Measurements from ENCODE around the gene GALNT14.

DNA sequence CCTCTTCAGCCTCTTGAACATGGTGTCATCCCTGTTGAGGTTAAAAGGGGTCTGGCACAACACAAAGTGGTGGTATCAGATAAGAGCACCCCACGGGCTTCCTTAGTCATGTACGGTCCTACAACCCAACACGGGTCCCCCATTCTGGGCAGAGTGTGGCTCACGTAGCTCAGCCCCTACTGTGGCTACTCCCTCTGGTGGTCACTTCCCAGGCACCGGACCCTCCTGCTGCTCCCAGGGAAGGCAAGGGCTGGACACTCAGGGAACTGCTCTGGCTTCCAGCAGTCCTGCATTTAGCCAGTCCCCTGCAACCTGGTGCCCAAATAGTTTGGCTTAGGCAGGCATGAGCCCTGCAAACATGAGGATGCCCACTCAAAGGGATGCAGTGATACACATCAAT, 58.6 kb downstream of the GALNT14 start:
- TF ChIP-seq, protein P1, sequence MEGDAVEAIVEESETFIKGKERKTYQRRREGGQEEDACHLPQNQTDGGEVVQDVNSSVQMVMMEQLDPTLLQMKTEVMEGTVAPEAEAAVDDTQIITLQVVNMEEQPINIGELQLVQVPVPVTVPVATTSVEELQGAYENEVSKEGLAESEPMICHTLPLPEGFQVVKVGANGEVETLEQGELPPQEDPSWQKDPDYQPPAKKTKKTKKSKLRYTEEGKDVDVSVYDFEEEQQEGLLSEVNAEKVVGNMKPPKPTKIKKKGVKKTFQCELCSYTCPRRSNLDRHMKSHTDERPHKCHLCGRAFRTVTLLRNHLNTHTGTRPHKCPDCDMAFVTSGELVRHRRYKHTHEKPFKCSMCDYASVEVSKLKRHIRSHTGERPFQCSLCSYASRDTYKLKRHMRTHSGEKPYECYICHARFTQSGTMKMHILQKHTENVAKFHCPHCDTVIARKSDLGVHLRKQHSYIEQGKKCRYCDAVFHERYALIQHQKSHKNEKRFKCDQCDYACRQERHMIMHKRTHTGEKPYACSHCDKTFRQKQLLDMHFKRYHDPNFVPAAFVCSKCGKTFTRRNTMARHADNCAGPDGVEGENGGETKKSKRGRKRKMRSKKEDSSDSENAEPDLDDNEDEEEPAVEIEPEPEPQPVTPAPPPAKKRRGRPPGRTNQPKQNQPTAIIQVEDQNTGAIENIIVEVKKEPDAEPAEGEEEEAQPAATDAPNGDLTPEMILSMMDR (IDR thresholded peaks at IDR 0.05; ENCODE audit: low read length), result no peak
- TF ChIP-seq EZH2 (optimal IDR thresholded peaks at IDR 0.05; ENCODE audit: low read depth, low read length) (no peak), EZH2phosphoT487 (IDR thresholded peaks at IDR 0.05; ENCODE audit: low read length) (no peak)
